NB4 (cell line): ENCODE data around the gene VPS8.

Source experiments
- DNase-seq: peaks from one replicate; pipeline ENCODE4 v3.0.0; 2010; ENCODE audit warnings: low read depth
- H3K4me3 ChIP-seq: one replicate; pipeline ENCODE4 v1.5.1; 2011; ENCODE audit warnings: mild to moderate bottlenecking, low read depth, low read length, moderate library complexity
- MYC ChIP-seq: IDR thresholded peaks from 2 replicates; pipeline ENCODE4 v1.6.1; 2011; ENCODE audit warnings: low read depth, low read length
- POLR2A ChIP-seq: IDR thresholded peaks from 2 replicates; pipeline ENCODE4 v1.6.1; 2011; ENCODE audit warnings: mild to moderate bottlenecking; ENCODE audit not compliant: insufficient read length; ENCODE audit errors: extremely low read depth
- TF ChIP-seq, protein P1 (sequence below): IDR thresholded peaks from one replicate; pipeline ENCODE4 v1.5.1; 2012; ENCODE audit warnings: low read depth, low read length
- TF ChIP-seq, protein P2 (sequence below): IDR thresholded peaks from 2 replicates; pipeline ENCODE4 v1.6.1; 2011; ENCODE audit warnings: low read depth, low read length

The VPS8 gene

DNA sequence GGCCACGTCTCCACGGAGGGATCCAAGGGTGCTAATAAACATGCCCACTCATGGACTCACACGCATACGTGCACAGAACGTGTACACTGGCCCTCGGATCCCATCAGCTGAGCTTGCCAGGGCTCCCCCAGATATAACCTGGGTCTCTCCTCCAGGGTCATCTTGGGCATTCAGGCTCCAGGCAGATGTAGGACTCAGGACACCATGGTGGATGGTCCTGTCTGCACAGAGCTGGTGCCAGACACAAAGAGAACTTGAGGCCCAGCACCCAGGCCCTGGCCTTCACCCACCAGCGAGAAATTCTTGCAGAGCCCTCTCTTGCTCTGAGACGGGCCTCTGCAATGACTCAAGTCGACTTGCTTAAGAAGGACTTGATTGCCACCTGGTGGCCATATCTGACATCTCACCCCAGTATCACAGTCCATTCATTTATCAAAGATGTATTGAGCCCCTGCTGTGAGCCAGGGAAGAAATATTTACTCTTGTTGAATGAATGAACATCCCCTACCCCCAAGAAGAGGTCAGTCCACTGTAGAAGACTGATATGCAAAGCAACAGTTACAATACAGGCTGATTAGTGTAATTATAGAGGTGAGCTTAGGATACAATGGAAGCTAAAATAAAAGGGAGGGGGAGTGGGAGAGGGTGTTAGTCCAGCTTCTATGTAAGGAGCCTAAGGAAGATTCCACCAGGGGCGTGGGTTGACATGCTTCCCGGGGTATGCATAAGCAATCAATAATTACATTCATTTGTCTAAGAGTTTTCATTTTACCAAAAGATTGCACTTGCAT is 34.2 kb upstream of the VPS8 start:
- H3K4me3 ChIP-seq = no peak overlapping the region
- no peak for TF ChIP-seq POLR2A
- TF ChIP-seq, protein P1, sequence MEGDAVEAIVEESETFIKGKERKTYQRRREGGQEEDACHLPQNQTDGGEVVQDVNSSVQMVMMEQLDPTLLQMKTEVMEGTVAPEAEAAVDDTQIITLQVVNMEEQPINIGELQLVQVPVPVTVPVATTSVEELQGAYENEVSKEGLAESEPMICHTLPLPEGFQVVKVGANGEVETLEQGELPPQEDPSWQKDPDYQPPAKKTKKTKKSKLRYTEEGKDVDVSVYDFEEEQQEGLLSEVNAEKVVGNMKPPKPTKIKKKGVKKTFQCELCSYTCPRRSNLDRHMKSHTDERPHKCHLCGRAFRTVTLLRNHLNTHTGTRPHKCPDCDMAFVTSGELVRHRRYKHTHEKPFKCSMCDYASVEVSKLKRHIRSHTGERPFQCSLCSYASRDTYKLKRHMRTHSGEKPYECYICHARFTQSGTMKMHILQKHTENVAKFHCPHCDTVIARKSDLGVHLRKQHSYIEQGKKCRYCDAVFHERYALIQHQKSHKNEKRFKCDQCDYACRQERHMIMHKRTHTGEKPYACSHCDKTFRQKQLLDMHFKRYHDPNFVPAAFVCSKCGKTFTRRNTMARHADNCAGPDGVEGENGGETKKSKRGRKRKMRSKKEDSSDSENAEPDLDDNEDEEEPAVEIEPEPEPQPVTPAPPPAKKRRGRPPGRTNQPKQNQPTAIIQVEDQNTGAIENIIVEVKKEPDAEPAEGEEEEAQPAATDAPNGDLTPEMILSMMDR = peak; percentile 68
- peak; percentile 92 for DNase-seq

DNA sequence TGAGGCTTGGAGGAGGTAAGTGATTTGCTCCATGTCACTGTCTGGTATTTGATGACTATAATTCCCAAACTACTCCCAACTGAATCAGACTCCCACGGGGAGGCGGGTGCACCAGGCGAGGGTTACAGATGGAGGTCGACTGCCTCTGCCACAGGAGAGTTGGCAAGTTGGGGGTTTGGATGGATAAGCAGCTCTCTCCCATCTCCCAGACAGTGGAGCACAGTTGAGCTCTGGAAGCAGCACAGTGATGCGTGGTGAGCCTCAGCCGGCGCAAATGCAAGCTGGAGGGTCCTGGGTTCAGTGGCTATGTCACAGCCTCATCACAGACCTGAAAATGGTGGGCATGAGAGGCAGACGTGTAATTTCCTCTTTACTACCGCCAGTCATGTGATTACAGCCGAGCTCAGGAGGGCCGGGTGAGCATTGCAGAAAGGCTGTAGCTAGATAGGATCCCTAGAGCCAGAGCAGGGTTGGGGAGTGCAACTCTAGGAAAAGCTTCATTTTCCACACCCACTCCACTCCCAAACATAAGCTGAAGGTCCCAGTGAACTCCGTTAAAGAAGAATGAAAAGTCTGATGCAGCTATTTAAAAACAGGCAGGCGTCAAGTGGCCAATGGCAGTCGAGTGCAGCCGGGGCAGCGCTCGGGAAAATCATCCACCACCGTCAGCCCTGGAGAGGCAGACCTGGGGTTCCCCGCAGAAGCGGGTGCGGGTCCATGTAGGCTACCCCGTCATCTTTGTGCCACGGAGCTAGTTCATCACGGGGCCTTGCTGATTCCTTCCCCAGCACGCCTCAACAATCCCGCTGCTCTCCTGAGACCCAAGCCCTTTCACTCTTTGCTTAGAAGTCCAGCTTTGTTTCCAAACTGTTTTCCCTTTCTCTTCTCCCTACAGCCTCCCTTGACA is 33.3 kb upstream of the VPS8 start:
- H3K4me3 ChIP-seq = no peak overlapping the region
- no peak for DNase-seq
- TF ChIP-seq, protein P1 = no peak
- TF ChIP-seq MYC (no peak), POLR2A (no peak)
- TF ChIP-seq, protein P2, sequence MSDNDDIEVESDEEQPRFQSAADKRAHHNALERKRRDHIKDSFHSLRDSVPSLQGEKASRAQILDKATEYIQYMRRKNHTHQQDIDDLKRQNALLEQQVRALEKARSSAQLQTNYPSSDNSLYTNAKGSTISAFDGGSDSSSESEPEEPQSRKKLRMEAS = no peak

DNA sequence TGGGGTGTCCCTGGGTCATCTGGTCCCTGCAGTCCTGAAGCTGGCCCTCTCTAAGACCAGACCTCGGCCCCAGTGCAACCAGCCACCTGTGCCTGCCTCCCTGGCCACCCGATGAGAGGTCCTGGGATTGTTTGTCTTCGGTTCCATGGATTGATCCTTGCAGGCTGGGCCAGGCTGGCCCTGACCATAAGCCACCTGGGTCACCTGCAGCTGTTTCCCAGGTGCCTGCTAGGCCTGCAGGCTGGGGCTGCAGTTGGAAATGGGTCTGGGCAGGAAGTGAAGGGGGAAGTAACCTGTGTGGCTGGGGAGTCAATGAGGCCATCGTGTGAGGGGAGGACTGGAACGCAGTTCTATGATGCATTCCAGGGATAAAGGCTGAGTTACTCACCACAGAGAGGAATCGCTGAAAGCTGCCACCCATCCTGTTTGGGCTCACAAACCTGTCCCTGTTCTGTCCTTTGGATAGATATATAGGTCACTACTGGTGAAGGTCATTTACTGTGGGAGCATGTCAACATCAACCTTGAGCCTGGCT is 30.9 kb upstream of the VPS8 start:
- TF ChIP-seq MYC (no peak), POLR2A (no peak)
- TF ChIP-seq, protein P2 = no peak
- TF ChIP-seq, protein P1 = no peak
- no peak overlapping the region for H3K4me3 ChIP-seq
- no peak for DNase-seq

- DNase-seq = no peak
- no peak overlapping the region for H3K4me3 ChIP-seq
- TF ChIP-seq, protein P1 = no peak
- TF ChIP-seq, protein P2 = no peak
- TF ChIP-seq POLR2A (no peak), MYC (no peak)
These were observed 30.2 kb upstream of the VPS8 start for GRCh38 chr3:184781801-184782200.

GRCh38 chr3:184783319-184783718 is 28.6 kb upstream of the VPS8 start:
- no peak overlapping the region for H3K4me3 ChIP-seq
- no peak for DNase-seq
- TF ChIP-seq POLR2A = no peak
- TF ChIP-seq MYC = no peak
- TF ChIP-seq, protein P1 = no peak
- TF ChIP-seq, protein P2 = no peak
